Left hindlimb (tissue), 1 donor: ENCODE measurements around the gene MCM3AP.

Experiments used
- DNase-seq: peaks from one replicate; pipeline ENCODE4 v3.0.0-alpha.2; 2018

Gene MCM3AP

GRCh38 chr21:46215436-46216131 is 69.8 kb downstream of the MCM3AP start:
- DNase-seq: no peak

GRCh38 chr21:46214478-46215340 is 70.7 kb downstream of the MCM3AP start:
- no peak for DNase-seq

GRCh38 chr21:46213620-46214286 is 71.7 kb downstream of the MCM3AP start:
- no peak for DNase-seq

GRCh38 chr21:46212721-46213484 is 72.5 kb downstream of the MCM3AP start:
- DNase-seq: no peak

- no peak for DNase-seq
Measured at GRCh38 chr21:46211786-46212720, 73.4 kb downstream of the MCM3AP start.

- no peak for DNase-seq
Measured at GRCh38 chr21:46211376-46211775, 74.0 kb downstream of the MCM3AP start.

- no peak for DNase-seq
Measured at GRCh38 chr21:46210378-46211136, 74.9 kb downstream of the MCM3AP start.

- DNase-seq: no peak
Measured at GRCh38 chr21:46208761-46209721, 76.4 kb downstream of the MCM3AP start.

GRCh38 chr21:46207920-46208591 is 77.4 kb downstream of the MCM3AP start:
- DNase-seq: no peak

- no peak for DNase-seq
Measured at GRCh38 chr21:46207006-46207919, 78.1 kb downstream of the MCM3AP start.

GRCh38 chr21:46206163-46207005 is 79.0 kb downstream of the MCM3AP start:
- DNase-seq: no peak

GRCh38 chr21:46205766-46206162 is 79.6 kb downstream of the MCM3AP start:
- no peak for DNase-seq

- DNase-seq: no peak
Measured at GRCh38 chr21:46205166-46205565, 80.2 kb downstream of the MCM3AP start.

GRCh38 chr21:46203203-46203600 is 82.2 kb downstream of the MCM3AP start:
- no peak for DNase-seq

GRCh38 chr21:46202592-46203202 is 82.7 kb downstream of the MCM3AP start:
- DNase-seq: no peak
